ENCODE data around the gene ZNF830. TPM values are rescaled to one million over a fixed set of nuclear protein-coding genes. Genes with fewer than 3 reads are reported as not detected.

ZNF830 gene
- total RNA-seq, 1 donor from 2014 or later: 1.9 TPM

GRCh38 chr17:34979153-34979552 is 17.8 kb downstream of the ZNF830 start:
- DNase-seq (ENCODE audit: low spot score in 2 of 2): no peak
- H3K9me3 ChIP-seq: no peaks in the 10 kb centered on the region
- no peaks in the 10 kb centered on the region for H3K36me3 ChIP-seq
- intact Hi-C loops (cut with DNase I): no loop called here
- no peak overlapping the region for H3K4me3 ChIP-seq
- H3K27ac ChIP-seq: no peak overlapping the region
- H3K27me3 ChIP-seq: no peaks in the 10 kb centered on the region
- peaks cover 0 to 19% of the 10 kb centered on the region in 2 donors for H3K4me1 ChIP-seq
- no peak for TF ChIP-seq CTCF (IDR thresholded peaks at IDR 0.05)

DNA sequence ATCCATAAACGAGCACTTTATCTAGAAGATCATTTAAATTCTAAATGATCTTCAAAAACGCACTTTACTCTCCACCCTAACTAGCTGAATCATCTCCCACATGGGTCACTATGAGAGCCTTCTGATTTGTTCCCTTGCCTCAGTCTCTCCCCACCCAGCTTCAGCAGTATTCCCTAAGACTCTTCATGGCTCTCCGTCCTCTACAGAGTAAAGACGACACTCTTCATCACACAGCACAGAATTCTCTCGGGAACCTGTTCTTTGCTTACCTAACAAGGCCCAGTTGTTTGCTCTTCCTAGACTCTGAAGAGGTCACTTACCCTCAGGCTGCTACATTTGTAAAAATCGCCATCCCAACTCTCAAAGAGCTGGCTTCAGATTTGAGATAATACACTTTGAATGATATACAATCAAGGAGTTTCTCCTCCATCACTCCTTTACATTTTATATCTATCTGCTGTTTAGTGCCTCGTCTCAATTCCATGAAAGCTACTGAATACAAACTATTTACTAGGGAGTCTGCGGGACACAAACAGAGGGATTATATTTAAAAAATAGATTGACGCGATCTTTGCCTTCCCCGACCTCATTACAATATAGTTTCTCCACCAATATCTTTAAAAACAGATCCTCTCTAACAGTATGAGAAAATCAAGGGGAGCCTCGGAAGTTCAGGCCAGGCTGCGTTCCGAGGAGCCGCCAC is 18.5 kb downstream of the ZNF830 start:
- Histone ChIP-seq H3K9me3 (no peaks in the 10 kb centered on the region), H3K27ac (peak overlapping the region; percentile 99 to 100), H3K27me3 (no peaks in the 10 kb centered on the region), H3K36me3 (no peaks in the 10 kb centered on the region), H3K4me3 (peak overlapping the region; percentile 96 to 97), H3K4me1 (peaks cover 0 to 22% of the 10 kb centered on the region in 2 donors)
- DNase-seq (ENCODE audit: low spot score in 2 of 2): no peak
- intact Hi-C loops (cut with DNase I): loop anchor here (1.0 to 10.0 kb wide), 5 partner anchors 18 to 828 kb away; partner anchors contain the start of genes CCT6B, PEX12, TAF15 and ZNF830
- no peak for TF ChIP-seq CTCF (IDR thresholded peaks at IDR 0.05)

- H3K27ac ChIP-seq: peak within 1 kb of the TSS; percentile 99 to 100
- peak; percentile 70 to 96 for DNase-seq (ENCODE audit: low spot score in 2 of 2)
- TF ChIP-seq CTCF (IDR thresholded peaks at IDR 0.05): no peak
- intact Hi-C loops (cut with DNase I): loop anchor here (1.0 to 10.0 kb wide), 5 partner anchors 19 to 827 kb away; partner anchors contain the start of genes CCT6B, PEX12, TAF15 and ZNF830
- peaks cover 0 to 2% of the 10 kb centered on the region in 2 donors for H3K36me3 ChIP-seq
- H3K27me3 ChIP-seq: no peaks in the 10 kb centered on the region
- H3K9me3 ChIP-seq: no peaks in the 10 kb centered on the region
- H3K4me3 ChIP-seq: peak within 1 kb of the TSS; percentile 96 to 97
- peaks cover 0 to 22% of the 10 kb centered on the region in 2 donors for H3K4me1 ChIP-seq
These were observed 19.0 kb downstream of the ZNF830 start, which contains the start of gene LIG3 for GRCh38 chr17:34980353-34980680. TSS of gene LIG3 (plus strand) at chr17:34980512. CDS start at chr17:34983006, 2,494 bp downstream.

- intact Hi-C loops (cut with DNase I): loop anchor here (1.0 to 10.0 kb wide), 5 partner anchors 20 to 826 kb away; partner anchors contain the start of genes CCT6B, PEX12, TAF15 and ZNF830
- H3K4me1 ChIP-seq: peaks cover 0 to 22% of the 10 kb centered on the region in 2 donors
- no peaks in the 10 kb centered on the region for H3K9me3 ChIP-seq
- no peaks in the 10 kb centered on the region for H3K27me3 ChIP-seq
- peak in 1 of 2 donors; percentile 82 for DNase-seq (ENCODE audit: low spot score in 2 of 2)
- H3K4me3 ChIP-seq: peak overlapping the region; percentile 96 to 97
- TF ChIP-seq CTCF (IDR thresholded peaks at IDR 0.05): peak in 2 of 3 experiments; percentile 18 to 48
- H3K27ac ChIP-seq: peak overlapping the region; percentile 99 to 100
- H3K36me3 ChIP-seq: peaks cover 4 to 8% of the 10 kb centered on the region in 2 donors
These were observed 19.6 kb downstream of the ZNF830 start for GRCh38 chr17:34980681-34981537.

- H3K27ac ChIP-seq: peak overlapping the region; percentile 99 to 100
- peaks cover 11 to 16% of the 10 kb centered on the region in 2 donors for H3K36me3 ChIP-seq
- peaks cover 0 to 22% of the 10 kb centered on the region in 2 donors for H3K4me1 ChIP-seq
- intact Hi-C loops (cut with DNase I): loop anchor here (5.0 to 10.0 kb wide), 2 partner anchors 593 to 826 kb away; partner anchors contain the start of genes PEX12 and TAF15
- peak overlapping the region; percentile 96 to 97 for H3K4me3 ChIP-seq
- no peaks in the 10 kb centered on the region for H3K9me3 ChIP-seq
- DNase-seq (ENCODE audit: low spot score in 2 of 2): no peak
- no peaks in the 10 kb centered on the region for H3K27me3 ChIP-seq
- TF ChIP-seq CTCF (IDR thresholded peaks at IDR 0.05): no peak
These were observed 20.4 kb downstream of the ZNF830 start for GRCh38 chr17:34981538-34982241.
